SU-DHL-6 (cell line): ENCODE measurements around the gene CCNJ.

Source experiments
- H2AFZ ChIP-seq: fragments of 200-600 bp; sonication (generic); 2 replicates; pipeline ENCODE4 v1.6.1; 2014; ENCODE audit warnings: low read depth, mild to moderate bottlenecking, moderate library complexity, mixed read lengths, antibody characterized with exemption, low read length; ENCODE audit not compliant: severe bottlenecking
- H3F3A ChIP-seq: fragments of 200-600 bp; shearing (Covaris generic); 2 replicates; pipeline ENCODE4 v1.6.0; 2016; ENCODE audit warnings: antibody characterized with exemption, mild to moderate bottlenecking; ENCODE audit not compliant: insufficient read depth
- H3K27ac ChIP-seq: fragments of 200-600 bp; sonication (generic); 2 replicates; pipeline ENCODE4 v1.5.1; 2016; ENCODE audit warnings: low read depth, mild to moderate bottlenecking, low read length, moderate library complexity, mixed read lengths
- H3K27me3 ChIP-seq: fragments of 200-600 bp; sonication (generic), shearing (Covaris generic); 2 replicates; pipeline ENCODE4 v1.6.0; 2014; ENCODE audit warnings: mild to moderate bottlenecking, low read length
- H3K36me3 ChIP-seq: fragments of 200-600 bp; sonication (generic); 2 replicates; pipeline ENCODE4 v1.6.1; 2014; ENCODE audit warnings: mild to moderate bottlenecking, low read length, mixed read lengths
- H3K4me2 ChIP-seq: fragments of 300-600, 200-600 bp; shearing (Covaris generic), sonication (generic); 2 replicates; pipeline ENCODE4 v1.6.0; 2014; ENCODE audit warnings: low read length, low read depth, mild to moderate bottlenecking; ENCODE audit not compliant: poor library complexity, severe bottlenecking
- H3K4me3 ChIP-seq: fragments of 200-600 bp; sonication (generic); 2 replicates; pipeline ENCODE4 v1.5.1; 2014; ENCODE audit warnings: antibody characterized with exemption, low read length, mild to moderate bottlenecking, mixed read lengths; ENCODE audit not compliant: insufficient read depth, poor library complexity, severe bottlenecking
- H3K79me2 ChIP-seq: fragments of 200-600 bp; sonication (generic); 2 replicates; pipeline ENCODE4 v1.6.1; 2014; ENCODE audit warnings: mild to moderate bottlenecking, low read length, moderate library complexity; ENCODE audit not compliant: insufficient read depth
- H3K9ac ChIP-seq: fragments of 200-600 bp; sonication (generic); 2 replicates; pipeline ENCODE4 v1.7.0; 2014; ENCODE audit warnings: mild to moderate bottlenecking, low read length
- H3K9me2 ChIP-seq: fragments of 200-600 bp; sonication (generic); replicated peaks from 2 replicates; pipeline ENCODE4 v1.6.1; 2014; ENCODE audit warnings: low read length; ENCODE audit not compliant: insufficient read depth
- H3K9me3 ChIP-seq: fragments of 200-600 bp; sonication (generic); 2 replicates; pipeline ENCODE4 v1.6.1; 2014; ENCODE audit warnings: low read length, mixed read lengths; ENCODE audit not compliant: insufficient read depth
- H4K20me1 ChIP-seq: fragments of 200-600 bp; sonication (generic); 2 replicates; pipeline ENCODE4 v1.6.1; 2014; ENCODE audit warnings: low read depth, mild to moderate bottlenecking, antibody characterized with exemption, low read length, moderate library complexity, mixed read lengths
- EZH2phosphoT487 ChIP-seq: fragments of 200-600 bp; sonication (generic), shearing (Covaris generic); conservative IDR thresholded peaks from 2 replicates; pipeline ENCODE4 v1.6.1; 2018; ENCODE audit warnings: mild to moderate bottlenecking, antibody characterized with exemption, low read length, moderate library complexity, mixed read lengths
- TF ChIP-seq, protein P1 (sequence below): fragments of 200-600 bp; sonication (generic); IDR thresholded peaks from one replicate; pipeline ENCODE4 v1.5.1; 2017; ENCODE audit warnings: antibody characterized with exemption, mild to moderate bottlenecking, low read length, moderate library complexity; ENCODE audit not compliant: insufficient read depth, poor library complexity, severe bottlenecking

CCNJ gene

DNA sequence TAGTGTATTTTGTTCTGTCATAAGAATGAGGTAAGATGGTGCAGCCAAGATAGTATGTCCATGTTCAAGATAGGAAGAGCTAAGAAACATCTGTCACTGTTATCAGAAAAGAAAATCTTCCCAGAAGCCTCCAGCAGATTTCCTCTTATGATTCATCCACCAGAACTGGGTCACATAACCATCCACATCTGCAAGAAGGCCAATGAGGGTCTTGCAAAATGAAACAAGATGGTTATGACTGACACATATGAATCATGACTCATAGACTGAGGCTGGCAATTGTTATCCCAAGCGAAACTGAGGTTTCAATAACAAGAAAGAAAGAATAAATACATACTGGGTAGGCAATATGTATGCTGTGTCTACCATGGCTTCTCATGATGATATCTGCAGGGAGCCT is 30.3 kb downstream of the CCNJ start:
- Histone ChIP-seq H3K36me3 (no peaks in the 10 kb centered on the region), H2AFZ (no peak overlapping the region), H3K9me2 (no peaks in the 10 kb centered on the region), H3K4me3 (no peak overlapping the region), H3K79me2 (no peaks in the 10 kb centered on the region), H4K20me1 (no peaks in the 10 kb centered on the region), H3K27ac (no peak overlapping the region), H3K9me3 (no peaks in the 10 kb centered on the region), H3F3A (no peaks in the 10 kb centered on the region), H3K4me2 (no peak overlapping the region), H3K27me3 (no peaks in the 10 kb centered on the region), H3K9ac (no peak overlapping the region)
- TF ChIP-seq EZH2phosphoT487: no peak
- TF ChIP-seq, protein P1, sequence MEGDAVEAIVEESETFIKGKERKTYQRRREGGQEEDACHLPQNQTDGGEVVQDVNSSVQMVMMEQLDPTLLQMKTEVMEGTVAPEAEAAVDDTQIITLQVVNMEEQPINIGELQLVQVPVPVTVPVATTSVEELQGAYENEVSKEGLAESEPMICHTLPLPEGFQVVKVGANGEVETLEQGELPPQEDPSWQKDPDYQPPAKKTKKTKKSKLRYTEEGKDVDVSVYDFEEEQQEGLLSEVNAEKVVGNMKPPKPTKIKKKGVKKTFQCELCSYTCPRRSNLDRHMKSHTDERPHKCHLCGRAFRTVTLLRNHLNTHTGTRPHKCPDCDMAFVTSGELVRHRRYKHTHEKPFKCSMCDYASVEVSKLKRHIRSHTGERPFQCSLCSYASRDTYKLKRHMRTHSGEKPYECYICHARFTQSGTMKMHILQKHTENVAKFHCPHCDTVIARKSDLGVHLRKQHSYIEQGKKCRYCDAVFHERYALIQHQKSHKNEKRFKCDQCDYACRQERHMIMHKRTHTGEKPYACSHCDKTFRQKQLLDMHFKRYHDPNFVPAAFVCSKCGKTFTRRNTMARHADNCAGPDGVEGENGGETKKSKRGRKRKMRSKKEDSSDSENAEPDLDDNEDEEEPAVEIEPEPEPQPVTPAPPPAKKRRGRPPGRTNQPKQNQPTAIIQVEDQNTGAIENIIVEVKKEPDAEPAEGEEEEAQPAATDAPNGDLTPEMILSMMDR: no peak

DNA sequence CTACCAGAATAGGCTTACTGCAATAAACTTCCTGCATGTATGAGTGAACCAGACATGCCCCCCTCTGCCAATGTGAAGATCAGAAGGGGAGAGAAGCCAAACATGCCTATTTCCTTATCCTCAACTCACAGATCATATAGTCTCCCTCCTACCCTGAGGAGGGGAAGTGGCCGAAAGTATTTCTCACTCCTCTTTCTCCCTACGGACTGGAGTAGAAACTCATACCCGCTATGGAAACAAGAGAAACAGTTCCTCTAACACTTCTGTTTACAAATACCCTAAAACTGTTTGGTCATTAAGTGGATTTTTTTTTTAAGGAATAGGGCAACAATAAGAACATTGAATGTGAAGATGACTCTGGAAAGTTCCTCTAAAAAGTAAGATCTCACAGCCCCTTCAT is 31.4 kb downstream of the CCNJ start:
- H3K4me2 ChIP-seq: no peak overlapping the region
- TF ChIP-seq, protein P1: no peak
- TF ChIP-seq EZH2phosphoT487: no peak
- no peak overlapping the region for H3K4me3 ChIP-seq
- no peaks in the 10 kb centered on the region for H4K20me1 ChIP-seq
- no peak overlapping the region for H2AFZ ChIP-seq
- no peak overlapping the region for H3K27ac ChIP-seq
- no peaks in the 10 kb centered on the region for H3K9me3 ChIP-seq
- H3K36me3 ChIP-seq: no peaks in the 10 kb centered on the region
- no peaks in the 10 kb centered on the region for H3K9me2 ChIP-seq
- H3K27me3 ChIP-seq: no peaks in the 10 kb centered on the region
- no peak overlapping the region for H3K9ac ChIP-seq
- H3F3A ChIP-seq: no peaks in the 10 kb centered on the region
- no peaks in the 10 kb centered on the region for H3K79me2 ChIP-seq

DNA sequence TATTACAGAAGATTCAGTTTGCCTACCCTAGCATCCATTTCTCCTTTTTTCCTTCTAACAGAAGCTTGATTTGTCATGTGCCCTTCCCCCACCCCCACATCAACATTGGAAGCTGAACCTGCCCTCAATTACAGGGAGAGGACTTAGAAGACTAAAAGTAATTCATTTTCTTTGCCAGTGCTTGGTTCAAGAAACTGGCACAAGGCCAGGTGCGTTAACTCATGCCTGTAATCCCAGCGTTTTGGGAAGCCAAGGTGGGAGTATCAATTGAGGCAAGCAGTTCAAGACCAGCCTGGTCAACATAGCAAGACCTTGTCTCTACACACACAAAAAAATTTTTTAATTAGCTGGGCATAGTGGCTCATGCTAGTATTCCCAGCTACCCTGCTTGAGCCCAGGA is 32.6 kb downstream of the CCNJ start:
- Histone ChIP-seq H3K9me2 (no peaks in the 10 kb centered on the region), H3K27me3 (no peaks in the 10 kb centered on the region), H4K20me1 (no peaks in the 10 kb centered on the region), H3K9ac (no peak overlapping the region), H2AFZ (no peak overlapping the region), H3K4me3 (no peak overlapping the region), H3K27ac (no peak overlapping the region), H3K36me3 (no peaks in the 10 kb centered on the region), H3K79me2 (no peaks in the 10 kb centered on the region), H3K4me2 (no peak overlapping the region), H3K9me3 (no peaks in the 10 kb centered on the region), H3F3A (no peaks in the 10 kb centered on the region)
- TF ChIP-seq, protein P1: no peak
- no peak for TF ChIP-seq EZH2phosphoT487

DNA sequence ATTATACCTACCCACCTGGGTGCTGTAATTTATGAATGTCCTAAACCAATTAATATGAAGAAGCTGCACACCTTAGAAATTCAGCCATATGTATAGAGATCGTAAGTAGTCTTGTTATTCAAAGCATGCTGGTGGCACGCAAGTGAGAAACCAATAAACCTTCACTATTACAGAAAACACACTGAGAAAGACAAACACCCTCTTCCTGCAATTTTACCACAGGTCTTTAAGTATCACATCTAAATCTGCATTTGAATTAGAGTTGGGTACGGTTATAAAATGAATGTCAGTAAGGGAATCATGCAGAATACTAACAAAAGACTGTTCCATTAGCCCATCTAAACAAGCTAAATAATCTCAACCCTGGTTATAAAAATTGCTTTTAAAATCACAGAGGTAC is 33.8 kb downstream of the CCNJ start:
- Histone ChIP-seq H3K4me3 (no peak overlapping the region), H3K4me2 (no peak overlapping the region), H3K27ac (no peak overlapping the region), H2AFZ (no peak overlapping the region), H3K36me3 (no peaks in the 10 kb centered on the region), H4K20me1 (no peaks in the 10 kb centered on the region), H3K9ac (no peak overlapping the region), H3K79me2 (no peaks in the 10 kb centered on the region), H3K27me3 (no peaks in the 10 kb centered on the region), H3K9me3 (no peaks in the 10 kb centered on the region), H3K9me2 (no peaks in the 10 kb centered on the region), H3F3A (no peaks in the 10 kb centered on the region)
- TF ChIP-seq EZH2phosphoT487: no peak
- TF ChIP-seq, protein P1: no peak
